ENCODE results near the gene DCAF11.

DCAF11 gene

GRCh38 chr14:24160850-24161804, 46.5 kb downstream of the DCAF11 start, which contains the start of gene IRF9:
Gene IRF9 (plus strand): TSS chr14:24161265. CDS start chr14:24162145, 880 bp downstream.
- TF ChIP-seq CTCF (IDR thresholded peaks at IDR 0.05; ENCODE audit: low read length, missing control alignments), result peak; percentile 89
- peak within 1 kb of the TSS; percentile 91 for H3K4me3 ChIP-seq (replicated peaks; ENCODE audit: low read depth, low read length)
- peak; percentile 96 for DNase-seq (ENCODE audit: low read depth)

- no peak for TF ChIP-seq CTCF (IDR thresholded peaks at IDR 0.05; ENCODE audit: low read length, missing control alignments)
- H3K4me3 ChIP-seq (replicated peaks; ENCODE audit: low read depth, low read length), result peak overlapping the region; percentile 91
- DNase-seq (ENCODE audit: low read depth), result peak; percentile 57
Measured at GRCh38 chr14:24162093-24162492, 47.5 kb downstream of the DCAF11 start.

- DNase-seq (ENCODE audit: low read depth), result no peak
- no peak overlapping the region for H3K4me3 ChIP-seq (replicated peaks; ENCODE audit: low read depth, low read length)
- no peak for TF ChIP-seq CTCF (IDR thresholded peaks at IDR 0.05; ENCODE audit: low read length, missing control alignments)
Measured at GRCh38 chr14:24164518-24164991, 50.0 kb downstream of the DCAF11 start.

GRCh38 chr14:24165785-24166184, 51.2 kb downstream of the DCAF11 start:
- no peak for TF ChIP-seq CTCF (IDR thresholded peaks at IDR 0.05; ENCODE audit: low read length, missing control alignments)
- DNase-seq (ENCODE audit: low read depth), result no peak
- H3K4me3 ChIP-seq (replicated peaks; ENCODE audit: low read depth, low read length), result no peak overlapping the region

GRCh38 chr14:24167469-24168114, 53.0 kb downstream of the DCAF11 start:
- TF ChIP-seq CTCF (IDR thresholded peaks at IDR 0.05; ENCODE audit: low read length, missing control alignments), result no peak
- DNase-seq (ENCODE audit: low read depth), result no peak
- H3K4me3 ChIP-seq (replicated peaks; ENCODE audit: low read depth, low read length), result no peak overlapping the region

GRCh38 chr14:24171422-24172260, 57.1 kb downstream of the DCAF11 start, which contains the start of gene REC8:
Gene REC8 (plus strand): TSS chr14:24172080. CDS start chr14:24172553, 473 bp downstream.
- TF ChIP-seq CTCF (IDR thresholded peaks at IDR 0.05; ENCODE audit: low read length, missing control alignments), result no peak

More at GRCh38 chr14:24171422-24172260, 57.1 kb downstream of the DCAF11 start, which contains the start of gene REC8:
- peak within 1 kb of the TSS; percentile 23 for H3K4me3 ChIP-seq (replicated peaks; ENCODE audit: low read depth, low read length)
- DNase-seq (ENCODE audit: low read depth), result peak; percentile 72
